NCI-H774 (cell line): Measurements from ENCODE around the gene SURF4.
"Not testable (repeated sequence)": the region's sequence is repeated elsewhere in the genome, so short reads cannot be mapped to it uniquely, and the experiment has no call there.

Source experiments
- DNase-seq: peaks from one replicate; lab custom pipeline; 2025; lab: John Stamatoyannopoulos, UW

Gene SURF4

GRCh38 chr9:133397370-133397769, 21.5 kb upstream of the SURF4 start:
- DNase-seq: no peak

GRCh38 chr9:133396952-133397351, 21.1 kb upstream of the SURF4 start:
- no peak for DNase-seq

GRCh38 chr9:133394687-133395271, 18.9 kb upstream of the SURF4 start:
- no peak for DNase-seq

DNA sequence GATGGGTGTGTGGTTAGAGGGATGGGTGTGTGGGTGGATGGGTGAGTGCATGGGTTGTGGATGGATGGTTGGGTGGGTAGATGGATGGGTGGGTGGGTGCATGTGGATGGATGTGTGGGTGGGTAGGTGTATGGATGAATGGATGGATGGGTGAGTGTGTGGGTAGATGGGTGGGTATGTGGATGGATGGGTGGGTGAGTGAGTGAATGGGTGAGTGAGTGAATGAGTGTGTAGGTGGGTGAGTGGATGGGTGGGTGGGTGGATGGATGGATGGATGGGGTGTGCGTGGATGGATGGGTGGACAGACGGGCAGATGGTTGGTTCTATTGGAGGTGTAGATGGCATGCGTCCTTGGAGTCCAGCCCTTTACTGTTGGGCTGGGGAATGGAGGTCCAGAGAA, 17.5 kb upstream of the SURF4 start:
- DNase-seq: no peak

- not testable (repeated sequence) for DNase-seq
Measured at GRCh38 chr9:133392308-133392707, 16.4 kb upstream of the SURF4 start.

GRCh38 chr9:133391449-133391848, 15.6 kb upstream of the SURF4 start:
- DNase-seq: not testable (repeated sequence)

GRCh38 chr9:133390713-133391112, 14.9 kb upstream of the SURF4 start:
- no peak for DNase-seq

DNA sequence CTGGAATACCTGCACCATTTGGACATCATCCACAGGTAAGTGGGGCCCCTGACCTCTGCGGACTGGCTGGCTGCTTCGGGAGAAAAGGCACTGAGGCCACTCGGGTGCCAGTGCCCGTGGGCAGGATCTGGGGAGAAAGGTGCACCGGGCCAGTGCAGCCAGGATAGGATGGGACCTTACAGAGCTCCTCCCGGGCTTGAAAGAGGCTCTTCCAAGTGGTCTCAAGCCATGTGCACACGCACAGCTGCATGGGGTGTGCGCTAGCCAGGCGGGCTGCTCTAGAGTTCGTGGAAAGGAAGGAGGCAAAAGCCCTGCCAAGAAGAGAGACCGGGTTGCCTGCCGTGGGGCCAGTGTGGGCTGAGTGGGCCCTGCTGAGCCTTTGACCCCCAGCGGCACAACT, 13.7 kb upstream of the SURF4 start:
- DNase-seq: no peak

- DNase-seq: no peak
Measured at GRCh38 chr9:133389025-133389557, 13.2 kb upstream of the SURF4 start.

DNA sequence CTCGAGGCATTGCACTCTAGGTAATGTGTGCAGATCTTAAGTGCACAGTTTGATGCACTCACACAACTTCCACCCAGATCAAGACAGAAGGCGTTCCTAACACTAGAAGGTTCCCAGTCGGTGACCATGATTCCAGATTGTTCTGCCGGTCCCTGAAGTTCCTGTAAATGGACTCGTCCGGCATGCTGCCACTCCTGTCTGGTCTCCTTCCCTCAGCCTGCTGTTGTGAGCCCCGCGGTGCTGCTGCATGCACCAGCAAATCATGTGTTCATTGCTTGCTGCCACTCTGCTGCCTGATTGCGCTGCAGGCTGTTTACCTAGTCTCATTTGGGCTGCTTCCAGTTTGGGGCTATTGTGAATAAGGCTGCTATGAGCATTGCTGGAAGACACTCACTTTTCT, 11.8 kb upstream of the SURF4 start:
- no peak for DNase-seq

DNA sequence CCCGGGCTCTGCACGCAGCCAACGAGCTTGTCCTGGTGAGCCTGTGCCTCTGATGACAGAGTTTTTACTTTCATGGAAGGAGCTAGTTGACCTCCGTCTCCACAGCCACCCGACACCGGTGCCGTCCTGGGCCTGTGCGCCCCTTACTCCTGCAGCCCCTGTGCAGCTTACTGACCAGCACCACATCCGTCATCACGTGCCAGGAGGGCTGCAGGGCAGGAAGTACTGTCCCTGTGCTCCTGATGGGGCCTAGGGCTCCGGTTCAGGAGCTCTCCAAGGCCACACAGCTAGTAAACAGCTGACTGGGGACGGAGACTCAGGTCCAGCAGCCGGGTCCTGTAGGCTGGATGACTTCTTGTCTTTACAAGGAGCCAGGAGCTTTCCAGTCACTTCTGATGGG, 10.5 kb upstream of the SURF4 start:
- no peak for DNase-seq

DNA sequence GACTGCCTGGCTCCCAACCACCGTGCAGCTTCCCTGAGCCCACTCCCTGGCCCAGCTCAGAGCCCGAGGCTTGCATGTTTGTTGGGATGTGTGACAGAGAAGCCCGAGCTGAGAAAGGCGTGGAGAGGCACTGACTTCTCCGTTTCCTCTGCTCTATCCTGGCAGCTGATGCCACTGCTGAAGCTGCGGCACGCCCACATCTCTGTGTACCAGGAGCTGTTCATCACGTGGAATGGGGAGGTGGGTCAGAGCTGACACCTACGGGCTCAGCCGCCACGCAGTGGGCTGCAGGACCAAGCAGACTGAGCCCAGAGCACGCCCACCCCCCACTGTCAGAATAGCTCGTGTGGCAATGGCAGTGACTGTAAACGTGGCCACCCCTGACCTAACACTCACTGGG, 9.6 kb upstream of the SURF4 start:
- DNase-seq: no peak

DNA sequence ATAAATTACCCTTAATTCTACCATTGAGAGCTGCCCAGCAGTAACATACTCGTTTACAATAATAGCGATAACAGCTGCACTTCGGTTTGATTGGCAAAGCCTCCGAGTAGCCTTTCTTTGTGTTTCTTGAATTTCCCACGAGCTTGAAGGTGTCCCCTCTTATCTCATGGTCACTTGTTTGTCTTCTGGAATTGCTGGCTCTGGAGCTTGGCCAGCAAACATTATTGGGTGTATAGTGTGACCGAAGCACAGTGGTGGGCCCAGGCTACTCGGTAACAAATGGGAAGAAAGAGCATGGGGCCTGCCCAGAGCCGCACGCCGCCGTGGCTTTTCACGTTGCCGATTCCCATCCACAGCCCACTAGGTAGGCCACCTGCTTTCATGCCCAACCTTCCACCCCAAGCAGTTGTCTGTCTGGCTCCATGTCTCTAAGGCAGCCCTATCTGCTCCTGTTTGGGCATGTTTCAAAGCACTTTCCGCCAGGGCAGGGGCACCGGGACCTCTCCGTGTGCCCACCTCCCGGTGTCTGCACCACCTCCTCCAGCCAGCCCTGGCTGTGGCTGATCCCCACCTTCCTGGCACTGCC, 9.0 kb upstream of the SURF4 start:
- no peak for DNase-seq

DNA sequence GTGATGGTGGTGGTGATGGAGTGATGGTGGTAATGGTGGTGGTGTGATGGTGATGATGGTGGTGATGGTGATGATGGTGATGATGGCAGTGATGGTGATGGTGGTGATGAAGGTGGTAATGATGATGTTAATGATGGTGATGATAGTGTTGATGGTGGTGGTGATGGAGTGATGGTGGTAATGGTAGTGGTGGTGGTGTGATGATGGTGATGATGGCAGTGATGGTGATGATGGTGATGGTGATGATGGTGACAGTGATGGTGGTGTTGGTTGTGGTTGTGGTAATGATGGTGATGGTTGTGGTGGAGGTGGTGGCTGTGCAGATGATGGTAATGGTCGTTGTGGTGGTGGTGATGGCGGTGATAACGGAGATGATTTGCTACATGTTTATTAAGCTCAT, 7.6 kb upstream of the SURF4 start:
- no peak for DNase-seq

DNA sequence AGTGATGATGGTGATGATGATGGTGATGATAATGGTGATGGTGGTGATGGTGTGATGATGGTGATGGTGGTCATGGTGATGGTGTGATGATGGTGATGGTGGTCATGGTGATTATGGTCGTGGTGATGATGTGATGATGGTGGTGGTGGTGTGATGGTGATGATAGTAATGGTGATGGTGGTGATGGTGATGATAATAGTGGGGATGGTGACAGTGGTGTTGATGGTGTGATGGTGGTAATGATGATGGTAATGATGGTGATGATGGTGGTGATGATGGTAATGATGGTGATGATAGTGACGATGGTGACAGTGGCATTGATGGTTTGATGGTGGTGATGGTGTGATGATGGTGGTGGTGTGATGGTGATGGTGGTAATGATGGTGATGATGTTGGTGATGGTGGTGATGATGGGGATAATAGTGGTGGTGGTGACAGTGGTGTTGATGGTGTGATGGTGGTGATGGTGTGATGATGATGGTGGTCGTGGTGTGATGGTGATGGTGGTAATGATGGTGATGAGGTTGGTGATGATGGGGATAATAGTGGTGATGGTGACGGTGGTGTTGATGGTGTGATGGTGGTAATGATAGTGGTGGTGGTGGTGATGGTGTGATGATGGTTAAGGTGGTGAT, 6.8 kb upstream of the SURF4 start:
- DNase-seq: no peak

- DNase-seq: no peak
Measured at GRCh38 chr9:133380734-133381133, 4.9 kb upstream of the SURF4 start.

GRCh38 chr9:133379153-133380086, 3.6 kb upstream of the SURF4 start:
- no peak for DNase-seq

DNA sequence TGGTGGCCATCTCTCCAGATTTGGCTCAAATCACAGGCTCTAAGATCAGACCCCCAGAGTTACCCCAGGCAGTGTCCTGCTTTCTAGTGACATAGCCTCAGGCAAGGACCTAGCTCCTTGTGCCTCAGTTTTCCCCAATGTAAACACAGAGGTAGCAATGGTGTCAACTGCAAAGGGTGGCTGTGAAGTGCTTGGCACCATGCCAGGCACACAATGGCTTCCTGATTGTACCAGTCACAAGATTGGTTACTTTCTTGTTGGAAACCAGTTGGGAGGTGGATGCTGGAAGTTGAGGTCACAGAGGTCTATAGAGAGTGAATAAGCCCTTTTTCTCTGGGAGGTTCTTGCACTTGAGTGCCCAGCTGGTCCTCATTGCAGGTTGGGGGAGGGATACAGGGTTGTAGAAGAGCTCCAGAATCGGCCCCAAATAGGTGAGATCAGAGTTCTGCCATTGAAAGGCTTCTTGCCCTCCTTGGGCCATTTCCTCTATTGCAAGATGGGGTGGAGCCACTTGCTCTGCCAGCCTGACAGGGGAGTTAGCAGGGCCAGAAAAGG, 2.6 kb upstream of the SURF4 start:
- DNase-seq: peak; percentile 15

DNA sequence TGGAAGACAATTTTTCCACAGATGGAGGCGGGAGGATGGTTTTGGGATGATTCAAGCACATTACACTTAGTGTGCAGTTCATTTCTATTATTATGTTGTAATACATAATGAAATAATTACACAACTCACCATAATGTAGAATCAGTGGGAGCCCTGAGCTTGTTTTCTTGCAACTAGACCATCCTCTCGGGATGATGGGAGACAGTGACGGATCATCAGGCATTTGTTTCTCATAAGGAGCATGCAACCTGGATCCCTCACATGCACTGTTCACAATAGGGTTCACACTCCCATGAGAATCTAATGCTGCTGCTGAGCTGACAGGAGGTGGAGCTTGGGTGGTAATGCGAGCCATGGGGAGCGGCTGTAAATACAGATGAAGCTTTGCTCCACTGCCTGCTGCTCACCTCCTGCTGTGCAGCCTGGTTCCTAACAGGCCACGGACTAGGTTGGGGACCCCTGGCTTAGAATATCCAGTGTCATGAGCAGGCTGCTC, 1.9 kb upstream of the SURF4 start:
- no peak for DNase-seq

- not testable (repeated sequence) for DNase-seq
Measured at GRCh38 chr9:133377280-133377679, 1.4 kb upstream of the SURF4 start.

- DNase-seq: no peak
Measured at GRCh38 chr9:133375116-133375723, 640 bp downstream of the SURF4 start.
